Stimulated activated CD8-positive, alpha-beta memory T cell treated with anti-CD3 and anti-CD28 coated beads, Interleukin-7, amount 100 ng/mL, for 1 hour (primary cell): Measurements from ENCODE around the gene FNDC3B.

Experiments used
- DNase-seq, 2 donors: peaks; one replicate each; pipeline ENCODE4 v3.0.0-alpha.2; 2020; ENCODE audit warnings: low read depth in 2 of 2

The FNDC3B gene

GRCh38 chr3:172309741-172310427 lies 270.5 kb downstream of the FNDC3B start:
- no peak for DNase-seq

- no peak for DNase-seq
These were observed 271.0 kb downstream of the FNDC3B start for GRCh38 chr3:172310428-172310760.

- no peak for DNase-seq
These were observed 271.8 kb downstream of the FNDC3B start for GRCh38 chr3:172311217-172311616.

- no peak for DNase-seq
These were observed 272.6 kb downstream of the FNDC3B start for GRCh38 chr3:172312001-172312400.

GRCh38 chr3:172312711-172313110 lies 273.3 kb downstream of the FNDC3B start:
- DNase-seq: no peak

- DNase-seq: no peak
These were observed 274.3 kb downstream of the FNDC3B start for GRCh38 chr3:172313671-172314070.

GRCh38 chr3:172314591-172315160 lies 275.3 kb downstream of the FNDC3B start:
- no peak for DNase-seq

- DNase-seq: no peak
These were observed 276.2 kb downstream of the FNDC3B start for GRCh38 chr3:172315401-172316091.

- no peak for DNase-seq
These were observed 277.4 kb downstream of the FNDC3B start for GRCh38 chr3:172316758-172317157.

- DNase-seq: no peak
These were observed 278.1 kb downstream of the FNDC3B start for GRCh38 chr3:172317481-172317880.

- DNase-seq: no peak
These were observed 278.6 kb downstream of the FNDC3B start for GRCh38 chr3:172317984-172318383.

- DNase-seq: no peak
These were observed 280.2 kb downstream of the FNDC3B start for GRCh38 chr3:172319595-172319994.

GRCh38 chr3:172320468-172320867 lies 281.1 kb downstream of the FNDC3B start:
- no peak for DNase-seq

- DNase-seq: no peak
These were observed 281.7 kb downstream of the FNDC3B start for GRCh38 chr3:172321035-172321434.

- no peak for DNase-seq
These were observed 284.7 kb downstream of the FNDC3B start for GRCh38 chr3:172323894-172324610.

- DNase-seq: no peak
These were observed 285.3 kb downstream of the FNDC3B start for GRCh38 chr3:172324611-172325203.

- no peak for DNase-seq
These were observed 286.1 kb downstream of the FNDC3B start for GRCh38 chr3:172325461-172325860.

- DNase-seq: no peak
These were observed 287.6 kb downstream of the FNDC3B start for GRCh38 chr3:172326993-172327392.

GRCh38 chr3:172328282-172328681 lies 288.9 kb downstream of the FNDC3B start:
- DNase-seq: no peak

- DNase-seq: no peak
These were observed 289.7 kb downstream of the FNDC3B start for GRCh38 chr3:172329070-172329469.

GRCh38 chr3:172330413-172330812 lies 291.0 kb downstream of the FNDC3B start:
- DNase-seq: no peak
